GM18873 (cell line): ENCODE results near the gene WASF2.
"Not testable (repeated sequence)": the region's sequence is repeated elsewhere in the genome, so short reads cannot be mapped to it uniquely, and the experiment has no call there.

ENCODE experiments used
- ATAC-seq: cut with Tn5 transposase; IDR thresholded peaks from one replicate; pipeline ENCODE4 v1.9.1; 2021; ENCODE audit warnings: mild to moderate bottlenecking, moderate library complexity, moderate number of reproducible peaks; ENCODE audit not compliant: unreplicated experiment, low FRiP score

Gene WASF2, protein sequence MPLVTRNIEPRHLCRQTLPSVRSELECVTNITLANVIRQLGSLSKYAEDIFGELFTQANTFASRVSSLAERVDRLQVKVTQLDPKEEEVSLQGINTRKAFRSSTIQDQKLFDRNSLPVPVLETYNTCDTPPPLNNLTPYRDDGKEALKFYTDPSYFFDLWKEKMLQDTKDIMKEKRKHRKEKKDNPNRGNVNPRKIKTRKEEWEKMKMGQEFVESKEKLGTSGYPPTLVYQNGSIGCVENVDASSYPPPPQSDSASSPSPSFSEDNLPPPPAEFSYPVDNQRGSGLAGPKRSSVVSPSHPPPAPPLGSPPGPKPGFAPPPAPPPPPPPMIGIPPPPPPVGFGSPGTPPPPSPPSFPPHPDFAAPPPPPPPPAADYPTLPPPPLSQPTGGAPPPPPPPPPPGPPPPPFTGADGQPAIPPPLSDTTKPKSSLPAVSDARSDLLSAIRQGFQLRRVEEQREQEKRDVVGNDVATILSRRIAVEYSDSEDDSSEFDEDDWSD

DNA sequence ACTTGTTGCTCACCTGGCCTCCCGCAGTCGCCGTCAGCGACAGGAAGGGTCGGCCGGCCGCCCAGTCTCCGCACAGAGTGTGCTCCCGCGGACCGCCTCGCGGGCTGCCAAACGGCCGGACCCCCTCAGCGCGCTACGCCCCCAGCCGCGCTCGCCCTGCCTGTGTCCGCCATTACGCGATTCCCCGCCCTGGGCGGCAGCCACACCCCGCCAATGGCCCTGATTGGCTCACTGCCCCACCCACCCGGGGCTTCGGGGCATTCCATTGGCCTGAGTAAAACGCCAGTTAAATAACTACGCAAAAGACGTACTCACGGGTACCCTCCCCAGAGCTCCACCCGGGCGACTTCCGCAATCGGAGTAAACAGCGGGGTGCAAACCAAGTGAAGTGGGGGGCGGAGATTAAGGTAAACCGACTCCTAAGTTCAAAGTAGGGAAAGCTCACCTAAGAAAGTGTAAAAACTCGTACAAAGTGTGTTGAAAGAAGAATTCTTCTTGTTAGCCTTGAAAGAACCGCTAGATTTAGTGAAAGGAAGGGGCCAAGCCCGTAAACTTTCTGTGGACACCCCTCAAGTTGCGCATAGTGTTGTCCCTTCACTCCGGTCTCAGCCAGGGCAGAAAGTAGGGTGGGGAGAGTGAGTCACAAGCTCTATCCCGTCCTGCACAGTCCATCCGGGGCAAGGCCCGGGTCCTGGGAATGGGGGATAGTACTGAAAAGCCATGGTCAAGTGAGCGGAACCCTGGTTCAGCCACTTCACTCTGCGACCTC lies at the start of gene WASF2:
WASF2 (minus strand) TSS at position 195 of the 769 bp plus-strand sequence. CDS start 61,277 bp downstream, outside the sequence.
- ATAC-seq: peak; percentile 84

DNA sequence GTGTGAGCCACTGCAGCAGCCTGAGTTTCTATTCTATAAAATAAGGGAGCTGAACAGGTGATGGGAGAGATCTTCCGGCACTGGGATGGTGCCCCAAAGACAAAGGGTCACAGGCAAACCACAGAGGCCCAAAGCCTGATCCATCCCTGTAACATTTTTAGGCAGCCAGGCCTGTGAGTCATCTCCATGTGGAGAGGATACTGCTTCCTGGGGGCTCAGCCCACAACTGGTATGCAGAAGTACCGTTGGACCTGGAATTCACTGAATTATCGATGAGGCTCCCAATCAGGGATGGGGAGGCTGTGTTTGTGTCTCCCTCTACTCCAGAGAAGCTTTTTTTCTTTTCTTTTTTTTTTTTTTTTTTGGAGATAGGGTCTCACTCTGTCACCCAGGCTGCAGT lies 48.8 kb upstream of the WASF2 start:
- no peak for ATAC-seq

DNA sequence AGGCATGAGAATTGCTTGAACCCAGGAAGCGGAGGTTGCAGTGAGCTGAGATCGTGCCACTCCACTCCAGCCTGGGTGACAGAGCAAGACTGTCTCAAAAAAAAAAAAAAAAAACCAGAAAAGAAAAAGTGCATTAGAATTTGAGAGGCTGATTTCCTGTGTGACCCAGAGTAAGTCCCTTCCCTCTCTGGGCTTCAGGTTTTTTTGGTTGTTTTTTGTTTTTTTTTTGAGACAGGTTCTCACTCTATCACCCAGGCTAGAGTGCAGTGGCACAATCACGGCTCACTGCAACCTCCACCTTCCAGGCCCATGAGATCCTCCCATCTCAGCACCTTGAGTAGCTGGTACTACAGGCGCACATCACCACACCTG lies 48.3 kb upstream of the WASF2 start:
- not testable (repeated sequence) for ATAC-seq

DNA sequence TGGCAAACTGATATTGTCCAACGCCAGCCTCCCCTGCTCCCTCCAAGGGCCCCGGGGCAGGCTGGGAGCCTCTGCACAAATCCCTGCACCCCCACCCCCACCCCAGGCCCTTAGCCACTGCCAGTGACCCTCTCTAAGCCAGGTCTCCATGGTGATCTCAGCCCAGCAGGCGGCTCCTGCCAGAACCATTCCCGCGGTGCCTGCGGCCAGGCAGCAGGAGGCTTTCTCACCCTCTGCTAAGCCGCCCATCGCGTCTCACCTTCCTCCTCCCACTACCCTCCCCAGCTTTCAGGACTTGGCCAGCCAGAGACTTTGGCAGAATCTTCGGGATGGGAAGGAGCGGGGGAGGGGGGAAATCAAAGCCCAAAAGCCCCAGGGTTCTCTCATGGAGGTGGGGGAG lies 46.8 kb upstream of the WASF2 start:
- ATAC-seq: no peak

DNA sequence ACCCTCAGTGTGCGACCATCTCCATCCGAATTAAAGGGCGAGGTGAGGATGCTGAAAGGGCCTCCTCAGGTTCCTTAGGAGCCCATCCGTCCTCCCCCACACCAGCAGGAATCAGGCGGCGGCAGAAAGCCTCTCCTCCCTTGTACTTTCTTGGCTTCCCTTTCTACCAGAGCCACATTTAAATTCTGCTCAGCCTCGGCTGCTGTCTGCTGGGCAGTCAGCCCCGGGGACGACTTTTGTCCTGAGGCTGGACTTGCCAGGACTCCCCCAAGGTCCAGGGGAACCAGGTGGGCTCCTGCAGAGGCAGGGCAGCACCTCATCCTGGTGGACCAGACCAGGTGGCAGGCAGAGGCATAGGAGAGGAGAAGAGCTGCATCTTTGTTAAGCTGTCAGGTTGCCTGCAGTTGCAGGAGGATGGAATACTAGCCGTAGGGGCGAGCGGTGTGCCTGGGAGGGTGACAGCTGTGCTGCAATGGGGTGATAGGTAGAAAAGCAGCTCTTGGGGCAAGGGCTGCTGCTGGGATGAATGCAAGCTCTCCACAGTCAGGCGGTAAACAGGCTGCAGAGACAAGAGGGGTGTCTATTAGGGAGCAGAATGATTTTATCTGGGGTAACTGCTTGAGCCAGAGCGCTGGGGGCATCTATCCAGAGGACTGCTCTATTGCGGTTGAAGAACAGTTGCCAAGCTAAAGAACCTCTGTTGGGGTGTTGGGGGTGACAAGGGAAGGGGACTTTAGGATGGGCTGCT lies 46.2 kb upstream of the WASF2 start:
- no peak for ATAC-seq

DNA sequence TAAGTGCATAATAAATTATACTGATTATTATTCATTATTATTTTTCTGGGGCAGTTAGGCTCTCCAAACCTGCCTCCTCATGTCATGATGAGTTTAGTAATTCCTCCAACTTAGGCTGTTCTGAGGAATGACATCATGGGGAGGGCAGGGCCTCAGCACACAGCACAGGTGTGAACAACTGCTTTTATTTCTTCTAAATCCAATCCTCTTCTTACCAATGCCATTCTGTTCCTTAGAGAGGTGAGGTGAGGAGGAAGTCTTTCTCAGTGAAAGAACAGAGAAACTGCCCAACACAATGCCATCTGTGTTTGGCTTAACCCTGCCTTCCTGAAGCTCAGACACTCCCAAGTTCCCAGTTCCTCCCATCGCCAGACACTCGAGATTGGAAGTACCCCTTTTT lies 45.4 kb upstream of the WASF2 start:
- ATAC-seq: no peak

DNA sequence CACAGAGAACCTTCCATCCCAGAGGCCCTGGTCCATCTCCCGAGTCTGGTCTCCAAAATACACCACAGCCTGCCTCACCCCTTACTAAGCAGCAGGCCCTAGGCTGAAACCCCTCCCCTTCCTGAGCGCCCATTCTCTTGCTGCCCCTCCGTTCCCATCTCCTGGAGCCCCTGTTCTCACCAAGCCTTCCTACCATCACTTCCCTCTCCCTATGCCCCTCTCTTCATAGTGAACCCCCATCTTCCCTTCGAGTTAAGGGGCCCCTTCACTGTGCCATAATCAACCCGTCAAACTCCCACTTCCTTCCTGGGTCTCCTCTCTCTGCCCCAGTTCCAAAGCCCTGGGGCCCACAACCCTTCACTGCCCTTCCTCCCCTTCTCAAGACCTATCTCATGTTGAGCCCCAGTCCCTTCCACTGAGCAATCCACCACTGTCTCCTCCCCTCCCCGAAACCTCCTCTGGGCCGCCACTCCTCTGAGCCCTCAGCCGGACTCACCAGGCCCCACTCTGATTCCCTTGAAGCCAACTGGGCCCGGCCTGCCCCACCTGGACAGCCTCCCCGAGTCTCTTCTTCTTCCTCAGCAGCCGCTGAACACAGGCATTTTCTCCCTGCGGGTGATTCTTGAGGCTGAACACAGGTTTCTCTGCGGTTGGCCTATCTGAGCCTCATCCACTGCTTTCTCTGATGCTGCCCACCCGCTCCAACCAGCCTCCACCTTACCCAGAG lies 42.2 kb upstream of the WASF2 start:
- no peak for ATAC-seq

DNA sequence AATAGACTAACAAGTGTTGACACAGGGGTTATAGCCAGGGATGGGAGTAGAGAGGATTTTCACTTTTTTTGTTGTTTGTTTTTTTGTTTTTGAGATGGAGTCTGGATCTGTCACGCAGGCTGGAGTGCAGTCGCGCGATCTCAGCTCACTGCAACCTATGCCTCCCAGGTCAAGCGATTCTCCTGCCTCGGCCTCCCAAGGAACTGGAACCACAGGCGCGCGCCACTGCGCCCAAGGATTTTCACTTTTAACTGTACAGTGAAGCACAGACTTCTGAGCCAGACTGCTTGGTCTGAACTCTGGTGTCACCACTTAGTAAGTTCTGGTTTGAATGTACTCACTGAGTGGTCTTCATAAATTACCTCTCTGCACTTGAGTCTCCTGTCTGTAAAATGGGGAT lies 40.2 kb upstream of the WASF2 start:
- ATAC-seq: no peak

DNA sequence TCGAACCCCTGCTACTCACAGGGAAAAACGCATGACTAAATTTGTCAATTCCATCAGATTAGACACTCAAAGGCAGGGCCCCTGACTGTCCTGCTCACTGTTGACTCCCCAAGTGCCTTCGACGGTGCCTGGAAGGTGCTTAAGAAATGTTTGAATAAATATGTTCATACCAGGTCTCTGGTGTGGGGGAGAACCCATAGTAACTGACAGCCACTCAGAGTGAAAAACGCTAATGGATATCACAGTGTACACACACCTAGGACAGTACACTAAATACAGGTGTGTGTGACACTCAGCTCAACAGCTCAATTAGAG lies 39.7 kb upstream of the WASF2 start:
- no peak for ATAC-seq

DNA sequence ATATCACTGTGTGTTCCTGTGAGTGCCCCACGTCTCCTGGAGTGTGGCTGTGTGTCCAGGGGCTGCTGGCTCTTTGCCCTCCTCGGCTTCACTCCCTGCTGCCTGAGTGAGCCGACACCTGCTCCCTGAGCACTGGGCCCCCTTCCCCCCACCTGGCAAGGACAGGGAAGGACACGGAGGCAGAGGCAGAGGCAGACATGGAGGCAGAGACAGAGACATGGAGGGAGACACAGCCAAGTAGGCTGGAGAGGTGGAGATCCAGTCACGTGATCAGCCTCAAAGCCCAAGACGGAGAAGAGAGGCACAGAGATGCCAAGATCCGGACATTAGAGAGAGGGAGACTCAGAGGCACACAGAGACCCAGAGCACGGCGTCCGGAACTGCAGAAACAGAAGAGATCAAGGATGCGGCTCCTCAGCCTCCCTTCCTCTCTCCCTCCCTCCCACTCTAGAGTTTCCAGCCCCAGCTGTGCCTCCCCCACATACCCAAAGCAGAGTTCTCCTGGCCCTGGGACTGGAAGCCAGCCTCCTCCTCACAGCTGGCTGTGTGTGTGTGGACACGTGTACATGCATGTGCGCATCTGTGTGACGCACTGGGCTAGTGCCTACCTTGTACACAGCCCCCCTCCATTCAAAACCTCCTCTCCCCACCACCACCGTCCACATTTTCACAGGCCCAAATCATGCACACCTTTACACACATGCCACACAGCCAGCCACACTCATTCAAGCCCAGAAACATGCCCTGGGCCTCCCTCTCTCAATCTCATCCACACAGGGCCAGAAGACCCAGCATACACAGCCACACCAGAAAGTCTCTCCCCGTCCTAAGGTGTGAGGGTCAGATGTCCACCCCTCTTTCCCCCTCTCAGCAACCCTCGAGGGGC lies 39.1 kb upstream of the WASF2 start:
- ATAC-seq: no peak

DNA sequence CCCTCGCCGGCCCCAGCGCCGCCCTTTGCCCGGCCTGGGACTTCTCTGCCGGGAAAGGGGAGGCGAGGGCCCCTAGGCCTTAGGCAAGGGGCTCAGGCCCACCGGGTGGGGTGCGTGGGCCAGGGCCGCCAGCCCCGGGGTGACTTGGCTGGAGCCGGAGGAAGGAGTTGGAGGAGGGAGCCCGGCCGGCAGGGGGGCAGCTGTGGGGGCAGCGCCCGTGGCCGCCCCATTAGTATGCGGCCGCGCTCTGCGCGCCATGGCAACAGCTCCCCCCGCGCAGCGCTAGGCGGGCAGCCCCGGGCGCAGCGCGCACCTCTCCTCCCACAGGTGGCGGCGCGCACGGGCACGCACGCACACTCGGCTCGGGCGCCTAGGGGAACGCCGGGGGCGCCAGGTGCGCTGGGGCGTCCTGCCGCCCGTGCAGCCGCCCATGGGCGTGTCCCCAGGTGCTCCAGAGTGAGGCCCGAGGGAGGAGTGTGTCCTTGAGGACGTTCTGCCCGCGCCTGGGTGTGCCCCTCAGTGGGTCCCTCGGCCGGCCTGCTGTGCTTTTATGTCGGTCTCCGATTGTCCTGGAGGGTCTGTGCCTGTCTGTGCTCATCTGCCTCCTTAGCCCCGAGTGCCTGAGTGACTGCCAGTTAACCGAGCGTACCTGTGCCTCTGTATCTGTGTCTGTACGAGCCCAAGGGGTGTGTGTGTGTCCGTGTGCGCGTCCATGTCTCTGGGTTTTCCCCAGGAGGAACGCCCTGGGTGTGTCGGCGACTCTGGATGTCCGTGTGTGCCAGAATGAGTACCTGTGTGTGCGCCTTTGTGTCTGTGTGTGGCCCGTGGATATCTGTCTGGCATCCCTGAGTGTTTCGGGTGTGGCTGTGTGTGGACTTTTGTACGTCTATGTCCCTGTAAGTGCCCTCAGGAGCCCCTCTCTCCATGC lies 38.2 kb upstream of the WASF2 start:
- no peak for ATAC-seq

DNA sequence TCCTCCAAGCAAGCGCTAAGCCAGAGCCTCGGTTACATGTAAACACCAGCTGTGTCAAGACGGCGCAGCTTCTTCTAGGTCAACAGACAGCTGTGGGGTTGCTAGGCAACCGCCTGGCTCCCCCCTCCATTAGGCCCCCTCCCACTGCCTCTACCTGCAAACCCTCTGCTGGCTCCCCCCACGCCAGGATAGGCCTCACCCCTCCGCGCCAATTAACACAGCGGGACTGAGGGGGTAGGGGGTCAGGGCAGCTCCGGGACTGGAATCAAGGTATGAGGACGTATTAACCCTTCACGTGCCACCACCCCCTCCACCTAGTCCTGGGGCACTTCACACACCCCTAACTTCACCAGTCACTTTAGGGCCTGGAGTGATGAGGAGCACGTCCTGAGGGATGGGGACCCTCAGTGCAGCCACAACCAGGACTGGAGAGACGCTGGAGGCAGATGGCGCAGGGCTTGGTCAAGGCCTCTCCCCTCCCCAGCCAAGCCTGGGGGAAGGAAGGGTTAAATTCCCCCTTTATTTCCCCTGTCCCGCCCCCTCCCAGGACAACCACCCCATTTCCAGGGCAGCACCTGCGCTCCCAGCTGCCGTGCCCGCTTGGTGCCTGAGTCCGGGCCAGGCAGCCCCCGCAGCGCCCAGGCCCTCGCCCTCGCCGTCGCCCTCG lies 37.4 kb upstream of the WASF2 start:
- ATAC-seq: no peak

DNA sequence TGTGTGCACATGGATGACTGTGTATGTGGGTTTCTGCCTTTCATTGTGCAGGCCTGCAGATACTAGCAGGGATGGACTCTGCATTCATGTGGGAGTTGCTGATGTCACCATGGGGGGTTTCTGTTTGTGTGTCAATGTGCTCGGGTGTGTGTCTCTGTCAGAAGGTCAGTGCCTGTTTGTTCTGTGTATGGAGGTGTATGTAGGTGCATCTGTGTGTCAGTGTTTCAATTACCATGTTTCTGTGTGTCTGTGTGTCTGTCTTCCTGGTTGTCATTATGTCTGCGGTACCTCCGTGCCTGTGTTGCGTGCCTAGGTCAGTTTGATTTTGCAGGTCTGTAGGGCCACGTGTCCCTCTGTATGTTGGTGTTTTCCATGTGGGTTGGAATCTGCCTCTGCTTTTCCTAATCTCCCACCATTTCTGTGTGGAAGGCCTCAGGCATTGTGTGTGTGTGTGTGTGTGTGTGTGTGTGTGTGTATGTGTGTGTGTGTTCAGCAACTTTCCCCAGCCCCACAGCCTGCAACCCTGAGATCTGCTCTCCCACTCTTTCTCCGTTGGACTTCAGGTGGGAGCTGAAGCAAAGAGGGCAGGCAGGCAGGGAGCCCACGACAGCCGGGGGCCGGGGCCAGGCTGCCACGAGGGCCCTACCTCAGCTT lies 36.7 kb upstream of the WASF2 start:
- ATAC-seq: no peak

DNA sequence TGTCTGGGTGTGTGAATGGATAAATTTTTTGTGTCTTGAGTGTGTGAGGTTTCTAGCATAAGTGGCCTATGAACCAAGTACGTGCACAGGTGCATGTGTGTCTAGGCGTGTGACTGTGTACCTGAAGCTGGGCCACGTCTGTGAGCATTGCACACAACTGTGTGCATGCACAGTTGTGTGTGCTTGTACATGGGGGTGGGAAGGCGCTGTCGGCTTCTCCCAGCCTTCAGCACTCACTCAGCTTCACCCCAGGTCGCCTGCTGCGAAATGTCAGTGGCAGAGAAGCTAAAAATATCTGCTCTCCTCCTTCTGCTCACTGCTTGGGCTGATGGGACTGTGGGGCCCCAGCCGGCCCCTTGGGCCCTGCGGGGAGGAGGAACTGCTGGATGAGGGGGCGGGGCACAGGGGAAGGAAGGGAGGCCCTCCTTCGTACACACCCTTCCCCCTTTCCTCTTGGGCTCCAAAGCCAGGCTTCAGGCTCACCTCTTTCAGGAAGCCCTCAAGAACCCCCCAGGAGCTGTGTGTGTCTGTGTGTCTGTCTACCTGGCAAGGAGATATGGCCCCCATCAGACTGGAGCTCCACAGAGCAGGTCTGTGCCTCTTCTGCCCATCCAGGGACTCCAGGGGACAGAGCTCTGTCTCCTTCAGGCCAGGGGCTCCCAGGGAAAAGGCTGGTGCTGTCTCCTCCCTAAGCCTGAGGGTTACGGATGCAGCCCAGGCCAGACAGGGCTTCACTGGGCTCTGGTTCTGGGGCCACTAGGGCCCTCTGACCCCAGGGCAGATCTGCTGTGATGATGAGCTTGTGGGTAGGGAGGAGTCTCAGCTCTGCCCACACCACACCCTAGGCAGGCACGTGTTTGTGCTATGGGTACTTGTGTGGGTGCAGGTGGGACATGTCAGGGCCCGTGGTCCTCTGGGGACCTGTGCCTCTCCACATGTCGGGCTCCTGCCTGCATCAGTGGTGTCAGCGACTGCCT lies 35.6 kb upstream of the WASF2 start:
- no peak for ATAC-seq

DNA sequence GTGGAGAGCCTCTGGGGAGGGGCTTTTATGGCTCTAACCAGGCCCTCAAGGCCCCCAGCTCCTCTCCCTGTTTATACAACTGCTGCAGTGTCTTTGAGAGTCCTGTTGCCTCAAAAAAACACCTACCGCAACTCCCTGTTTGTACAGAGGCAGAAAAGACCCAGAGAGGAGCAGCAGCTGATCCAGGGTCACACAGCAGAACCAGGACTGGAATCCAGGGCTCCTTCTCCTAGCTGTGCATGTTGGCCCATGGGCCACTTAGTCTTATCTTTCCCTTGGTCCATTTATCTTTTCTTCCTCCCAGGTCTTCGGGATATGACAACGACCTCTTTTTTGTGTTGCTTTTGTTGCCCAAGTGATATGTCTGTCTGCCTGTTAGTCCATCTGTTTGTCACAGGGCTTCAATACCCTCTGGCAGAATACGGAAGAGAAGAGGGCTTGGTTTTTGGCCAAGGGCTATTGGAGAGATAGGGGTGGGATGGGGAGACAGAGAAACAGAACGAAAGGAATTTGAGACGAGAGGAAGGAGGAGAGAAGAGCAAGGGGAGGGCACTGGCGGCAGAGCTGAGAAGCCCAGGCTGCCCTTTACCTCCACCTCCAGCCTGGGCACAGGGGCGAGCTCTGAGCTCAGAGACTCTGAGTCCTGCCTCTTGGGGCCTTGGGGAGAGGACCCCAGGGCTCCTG lies 33.5 kb upstream of the WASF2 start:
- ATAC-seq: no peak
